ENCODE results near the gene GDF7. TPM values are rescaled to one million over a fixed set of nuclear protein-coding genes. Genes with fewer than 3 reads are reported as not detected.
"Not testable (repeated sequence)": the region's sequence is repeated elsewhere in the genome, so short reads cannot be mapped to it uniquely, and the experiment has no call there.

Gene GDF7
- total and polyA plus RNA-seq, 4 donors, result 0.74 to 1.7 (median 1.2) TPM

- whole genome bisulfite sequencing (ENCODE audit: insufficient coverage), result 91% methylated on average over 3 of the region's 3 CpGs
Observed at GRCh38 chr2:20706786-20707185, 39.8 kb downstream of the GDF7 start.

GRCh38 chr2:20707601-20708000 is 40.7 kb downstream of the GDF7 start:
- Histone ChIP-seq H3K36me3 (ENCODE audit: control insufficient read depth, insufficient read depth, low read length) (no peaks in the 10 kb centered on the region), H3K27ac (ENCODE audit: low read depth, low read length) (no peak overlapping the region), H3K4me1 (ENCODE audit: control insufficient read depth, insufficient read depth, low read length) (no peaks in the 10 kb centered on the region), H3K27me3 (ENCODE audit: control insufficient read depth, insufficient read depth, low read length) (no peaks in the 10 kb centered on the region), H3K4me3 (ENCODE audit: low read depth, low read length) (no peak overlapping the region), H3K9me3 (ENCODE audit: control insufficient read depth, insufficient read depth, low read length) (no peaks in the 10 kb centered on the region)
- peak in 1 of 6 donors; percentile 37 for DNase-seq (ENCODE audit: low read depth in 4 of 6, low spot score in 6 of 6)
- 59% methylated on average over 4 of the region's 4 CpGs for WGBS (ENCODE audit: insufficient coverage)

More at GRCh38 chr2:20706786-20707185, 39.8 kb downstream of the GDF7 start:
- no peak for DNase-seq (ENCODE audit: low read depth in 4 of 6, low spot score in 6 of 6)
- Histone ChIP-seq H3K27ac (ENCODE audit: low read depth, low read length) (no peak overlapping the region), H3K4me3 (ENCODE audit: low read depth, low read length) (no peak overlapping the region), H3K36me3 (ENCODE audit: control insufficient read depth, insufficient read depth, low read length) (no peaks in the 10 kb centered on the region), H3K9me3 (ENCODE audit: control insufficient read depth, insufficient read depth, low read length) (no peaks in the 10 kb centered on the region), H3K27me3 (ENCODE audit: control insufficient read depth, insufficient read depth, low read length) (no peaks in the 10 kb centered on the region), H3K4me1 (ENCODE audit: control insufficient read depth, insufficient read depth, low read length) (no peaks in the 10 kb centered on the region)

- WGBS (ENCODE audit: insufficient coverage), result over 99% methylated on average over 7 of the region's 7 CpGs
- H3K36me3 ChIP-seq (ENCODE audit: control insufficient read depth, insufficient read depth, low read length); H3K4me1 ChIP-seq (ENCODE audit: control insufficient read depth, insufficient read depth, low read length); DNase-seq (ENCODE audit: low read depth in 4 of 6, low spot score in 6 of 6); H3K4me3 ChIP-seq (ENCODE audit: low read depth, low read length); H3K9me3 ChIP-seq (ENCODE audit: control insufficient read depth, insufficient read depth, low read length); H3K27me3 ChIP-seq (ENCODE audit: control insufficient read depth, insufficient read depth, low read length); H3K27ac ChIP-seq (ENCODE audit: low read depth, low read length): not testable (repeated sequence)
Observed at GRCh38 chr2:20711641-20712040, 44.7 kb downstream of the GDF7 start.

DNA sequence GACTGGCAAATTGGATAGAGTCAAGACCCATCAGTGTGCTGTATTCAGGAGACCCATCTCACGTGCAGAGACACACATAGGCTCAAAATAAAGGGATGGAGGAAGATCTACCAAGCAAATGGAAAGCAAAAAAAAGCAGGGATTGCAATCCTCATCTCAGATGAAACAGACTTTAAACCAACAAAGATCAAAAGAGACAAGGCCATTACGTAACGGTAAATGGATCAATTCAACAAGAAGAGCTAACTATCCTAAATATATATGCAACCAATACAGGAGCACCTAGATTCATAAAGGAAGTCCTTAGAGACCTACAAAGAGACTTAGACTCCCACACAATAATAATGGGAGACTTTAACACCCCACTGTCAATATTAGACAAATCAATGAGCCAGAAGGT is 46.6 kb downstream of the GDF7 start:
- H3K9me3 ChIP-seq (ENCODE audit: control insufficient read depth, insufficient read depth, low read length), result not testable (repeated sequence)

DNA sequence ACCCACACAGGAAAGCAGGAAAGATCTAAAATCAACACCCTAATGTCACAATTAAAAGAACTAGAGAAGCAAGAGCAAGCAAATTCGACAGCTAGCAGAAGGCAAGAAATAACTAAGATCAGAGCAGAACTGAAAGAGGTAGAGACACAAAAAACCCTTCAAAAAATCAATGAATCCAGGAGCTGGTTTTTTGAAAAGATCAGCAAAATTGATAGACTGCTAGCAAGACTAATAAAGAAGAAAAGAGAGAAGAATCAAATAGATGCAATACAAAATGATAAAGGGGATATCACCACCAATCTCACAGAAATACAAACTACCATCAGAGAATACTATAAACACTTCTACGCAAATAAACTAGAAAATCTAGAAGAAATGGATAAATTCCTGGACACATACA is 47.5 kb downstream of the GDF7 start:
- not testable (repeated sequence) for H3K27me3 ChIP-seq (ENCODE audit: control insufficient read depth, insufficient read depth, low read length); H3K4me1 ChIP-seq (ENCODE audit: control insufficient read depth, insufficient read depth, low read length); DNase-seq (ENCODE audit: low read depth in 4 of 6, low spot score in 6 of 6); H3K9me3 ChIP-seq (ENCODE audit: control insufficient read depth, insufficient read depth, low read length); H3K4me3 ChIP-seq (ENCODE audit: low read depth, low read length); H3K36me3 ChIP-seq (ENCODE audit: control insufficient read depth, insufficient read depth, low read length); H3K27ac ChIP-seq (ENCODE audit: low read depth, low read length)
- WGBS (ENCODE audit: insufficient coverage), result no CpG with 5 or more reads among the region's 2 CpGs

More for the DNA sequence above, 46.6 kb downstream of the GDF7 start:
- not testable (repeated sequence) for H3K27me3 ChIP-seq (ENCODE audit: control insufficient read depth, insufficient read depth, low read length); H3K4me1 ChIP-seq (ENCODE audit: control insufficient read depth, insufficient read depth, low read length); H3K27ac ChIP-seq (ENCODE audit: low read depth, low read length); DNase-seq (ENCODE audit: low read depth in 4 of 6, low spot score in 6 of 6); H3K4me3 ChIP-seq (ENCODE audit: low read depth, low read length); H3K36me3 ChIP-seq (ENCODE audit: control insufficient read depth, insufficient read depth, low read length)
- WGBS (ENCODE audit: insufficient coverage), result 100% methylated on average over 2 of the region's 3 CpGs

GRCh38 chr2:20716164-20716563 is 49.2 kb downstream of the GDF7 start:
- H3K9me3 ChIP-seq (ENCODE audit: control insufficient read depth, insufficient read depth, low read length); H3K4me3 ChIP-seq (ENCODE audit: low read depth, low read length): not testable (repeated sequence)
- WGBS (ENCODE audit: insufficient coverage), result no CpG with 5 or more reads among the region's 3 CpGs

GRCh38 chr2:20717641-20718040 is 50.7 kb downstream of the GDF7 start:
- H3K9me3 ChIP-seq (ENCODE audit: control insufficient read depth, insufficient read depth, low read length), result no peaks in the 10 kb centered on the region
- no peak for DNase-seq (ENCODE audit: low read depth in 4 of 6, low spot score in 6 of 6)
- no peak overlapping the region for H3K27ac ChIP-seq (ENCODE audit: low read depth, low read length)
- no peaks in the 10 kb centered on the region for H3K27me3 ChIP-seq (ENCODE audit: control insufficient read depth, insufficient read depth, low read length)
- WGBS (ENCODE audit: insufficient coverage), result no CpG with 5 or more reads among the region's 1 CpG
- H3K4me1 ChIP-seq (ENCODE audit: control insufficient read depth, insufficient read depth, low read length), result no peaks in the 10 kb centered on the region
- no peaks in the 10 kb centered on the region for H3K36me3 ChIP-seq (ENCODE audit: control insufficient read depth, insufficient read depth, low read length)
- H3K4me3 ChIP-seq (ENCODE audit: low read depth, low read length), result no peak overlapping the region

More at GRCh38 chr2:20716164-20716563, 49.2 kb downstream of the GDF7 start:
- not testable (repeated sequence) for H3K4me1 ChIP-seq (ENCODE audit: control insufficient read depth, insufficient read depth, low read length); H3K27me3 ChIP-seq (ENCODE audit: control insufficient read depth, insufficient read depth, low read length); H3K27ac ChIP-seq (ENCODE audit: low read depth, low read length); DNase-seq (ENCODE audit: low read depth in 4 of 6, low spot score in 6 of 6); H3K36me3 ChIP-seq (ENCODE audit: control insufficient read depth, insufficient read depth, low read length)

- H3K4me1 ChIP-seq (ENCODE audit: control insufficient read depth, insufficient read depth, low read length), result no peaks in the 10 kb centered on the region
- DNase-seq (ENCODE audit: low read depth in 4 of 6, low spot score in 6 of 6), result no peak
- WGBS (ENCODE audit: insufficient coverage), result no CpG with 5 or more reads among the region's 1 CpG
- no peaks in the 10 kb centered on the region for H3K27me3 ChIP-seq (ENCODE audit: control insufficient read depth, insufficient read depth, low read length)
- no peak overlapping the region for H3K4me3 ChIP-seq (ENCODE audit: low read depth, low read length)
- no peak overlapping the region for H3K27ac ChIP-seq (ENCODE audit: low read depth, low read length)
- H3K9me3 ChIP-seq (ENCODE audit: control insufficient read depth, insufficient read depth, low read length), result no peaks in the 10 kb centered on the region
- no peaks in the 10 kb centered on the region for H3K36me3 ChIP-seq (ENCODE audit: control insufficient read depth, insufficient read depth, low read length)
Observed at GRCh38 chr2:20722592-20723240, 55.8 kb downstream of the GDF7 start.

DNA sequence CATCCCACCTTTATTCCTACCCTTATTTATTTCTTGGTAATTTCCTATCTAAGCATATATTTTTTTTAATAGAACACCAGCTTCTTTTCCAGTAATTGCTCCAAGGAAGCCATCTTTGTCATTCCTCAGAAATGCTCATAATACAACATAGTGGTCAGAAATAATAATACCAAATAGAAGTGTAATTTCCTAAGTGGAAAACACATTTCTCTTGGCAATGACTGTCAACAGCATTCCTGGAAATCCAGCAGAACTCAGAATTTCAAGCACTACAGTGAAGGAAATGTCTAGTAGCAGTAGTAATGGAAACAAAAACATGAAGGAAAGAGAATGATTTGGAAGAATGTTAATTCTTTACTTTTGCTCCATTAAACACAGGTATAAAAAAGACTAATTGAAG is 56.6 kb downstream of the GDF7 start:
- Histone ChIP-seq H3K27ac (ENCODE audit: low read depth, low read length) (no peak overlapping the region), H3K27me3 (ENCODE audit: control insufficient read depth, insufficient read depth, low read length) (no peaks in the 10 kb centered on the region), H3K9me3 (ENCODE audit: control insufficient read depth, insufficient read depth, low read length) (no peaks in the 10 kb centered on the region), H3K36me3 (ENCODE audit: control insufficient read depth, insufficient read depth, low read length) (no peaks in the 10 kb centered on the region), H3K4me1 (ENCODE audit: control insufficient read depth, insufficient read depth, low read length) (no peaks in the 10 kb centered on the region), H3K4me3 (ENCODE audit: low read depth, low read length) (no peak overlapping the region)
- DNase-seq (ENCODE audit: low read depth in 4 of 6, low spot score in 6 of 6), result no peak

- no peaks in the 10 kb centered on the region for H3K36me3 ChIP-seq (ENCODE audit: control insufficient read depth, insufficient read depth, low read length)
- H3K27ac ChIP-seq (ENCODE audit: low read depth, low read length), result no peak overlapping the region
- H3K9me3 ChIP-seq (ENCODE audit: control insufficient read depth, insufficient read depth, low read length), result no peaks in the 10 kb centered on the region
- DNase-seq (ENCODE audit: low read depth in 4 of 6, low spot score in 6 of 6), result no peak
- 100% methylated on average over 2 of the region's 3 CpGs for WGBS (ENCODE audit: insufficient coverage)
- H3K4me1 ChIP-seq (ENCODE audit: control insufficient read depth, insufficient read depth, low read length), result no peaks in the 10 kb centered on the region
- H3K4me3 ChIP-seq (ENCODE audit: low read depth, low read length), result no peak overlapping the region
- H3K27me3 ChIP-seq (ENCODE audit: control insufficient read depth, insufficient read depth, low read length), result no peaks in the 10 kb centered on the region
Observed at GRCh38 chr2:20724500-20725053, 57.6 kb downstream of the GDF7 start.
